ENCODE data around the gene MAEA. TPM values are rescaled to one million over a fixed set of nuclear protein-coding genes. Genes with fewer than 3 reads are reported as not detected.
A peak's percentile ranks its signal among the peaks of the same experiment; 100 is the strongest.

MAEA gene
- total and polyA plus RNA-seq, 2 experiments from 2014 or later = 57.3 to 85.0 TPM

DNA sequence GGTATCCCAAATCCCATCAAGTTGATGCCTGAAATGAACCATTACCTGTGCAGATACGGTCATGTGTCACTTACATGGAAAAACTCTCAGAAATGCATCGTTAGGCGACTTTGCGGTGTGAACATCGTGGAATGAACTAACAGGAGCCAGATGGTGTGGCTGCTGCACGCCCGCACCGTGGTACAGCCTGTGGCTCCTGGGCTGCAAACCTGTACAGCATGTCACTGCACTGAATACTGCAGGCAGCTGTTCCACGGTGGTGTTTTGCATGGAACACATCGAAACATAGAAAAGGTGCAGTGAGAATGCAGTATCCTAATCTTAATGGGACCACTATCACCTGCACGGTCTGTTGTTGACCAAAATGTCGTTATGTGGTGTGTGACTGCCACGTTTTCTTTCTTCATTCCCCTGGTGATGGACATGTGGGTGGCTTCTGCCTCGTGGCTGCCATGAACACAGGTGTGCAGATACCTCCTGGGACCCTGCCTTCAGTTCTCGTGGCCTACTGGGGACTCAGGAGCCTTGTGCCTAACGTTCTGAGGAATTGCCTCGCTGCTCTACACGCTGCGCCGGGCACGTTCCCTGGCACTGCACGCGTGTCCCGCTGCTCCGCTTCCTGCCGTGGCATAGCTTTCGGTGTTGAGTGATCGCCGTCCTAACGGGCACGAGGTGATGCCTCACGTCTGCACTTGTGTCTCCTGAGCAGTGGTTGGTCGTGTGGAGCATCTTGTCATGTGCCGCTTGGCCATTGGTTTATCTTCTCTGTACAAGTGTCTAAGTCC is 18.5 kb downstream of the MAEA start:
- 96% methylated on average over 32 to 34 of the region's 34 CpGs for WGBS, 2 experiments (ENCODE audit: low coverage in 1 of 2, low lambda C conversion rate in 2 of 2, missing lambda C conversion rate in 2 of 2)
- Histone ChIP-seq H3K27ac (no peak overlapping the region), H3K4me2 (ENCODE audit: unreplicated experiment) (no peak overlapping the region)

DNA sequence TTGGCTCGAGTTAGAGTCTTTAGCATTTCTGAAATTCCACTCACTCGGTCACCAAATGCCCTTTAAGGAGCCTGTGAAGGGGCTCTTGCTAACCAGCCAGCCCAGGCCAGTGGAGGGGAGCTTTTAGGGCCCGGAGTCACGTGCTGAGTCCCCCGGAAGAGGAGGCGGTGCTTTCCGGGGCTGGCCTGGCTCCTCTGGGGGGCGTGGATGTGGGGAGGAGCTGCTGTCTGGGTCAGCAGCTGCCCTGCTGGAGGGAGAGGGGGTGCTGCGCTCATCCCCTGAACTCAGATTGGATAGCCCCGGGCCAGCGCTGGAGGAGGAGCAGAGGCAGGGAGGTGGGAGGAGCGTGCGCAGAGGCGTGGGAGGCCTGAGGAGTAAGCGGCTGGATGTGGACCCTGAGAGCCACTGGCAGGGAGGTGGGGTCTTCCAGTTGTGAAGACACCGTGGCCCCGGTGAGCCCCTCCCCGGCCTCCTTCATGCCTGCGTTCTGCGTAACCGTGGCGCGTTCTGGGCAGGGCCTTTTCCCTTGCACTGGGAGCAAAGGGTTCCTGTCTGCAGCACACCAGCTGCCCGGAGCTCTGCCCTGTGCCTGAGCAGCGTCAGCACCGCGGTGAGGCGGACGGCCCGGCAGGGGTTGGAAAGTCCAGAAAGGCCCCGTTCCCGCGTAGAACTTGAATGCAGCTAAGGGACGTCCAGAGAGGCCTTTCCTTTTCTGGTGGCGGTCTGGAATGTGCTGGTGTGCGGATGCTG is 19.7 kb downstream of the MAEA start:
- Histone ChIP-seq H3K36me3 (ENCODE audit: low read depth) (peaks cover 5% of the 10 kb centered on the region; the same call in 1 of the 2 replicates), H3K27ac (peak overlapping the region; percentile 70), H3K4me2 (ENCODE audit: unreplicated experiment) (peak overlapping the region; percentile 83), H3F3A (ENCODE audit: insufficient read depth) (peaks cover 16% of the 10 kb centered on the region), H3K79me2 (ENCODE audit: insufficient read depth) (peaks cover 99% of the 10 kb centered on the region), H4K20me1 (ENCODE audit: insufficient read depth) (peaks cover 5% of the 10 kb centered on the region; the same call in 1 of the 2 replicates), H3K4me1 (ENCODE audit: insufficient read depth) (peaks cover 10% of the 10 kb centered on the region; the same call in 1 of the 2 replicates), H3K27me3 (replicated peaks; ENCODE audit: insufficient read depth) (no peaks in the 10 kb centered on the region), H3K9me3 (ENCODE audit: low read depth) (no peaks in the 10 kb centered on the region), H3K9me2 (ENCODE audit: insufficient read depth) (no peaks in the 10 kb centered on the region), H2AFZ (peak overlapping the region; percentile 39), H3K4me3 (peak overlapping the region; percentile 63), H3K9ac (peak overlapping the region; percentile 56)
- TF ChIP-seq EZH2 (IDR thresholded peaks at IDR 0.05; ENCODE audit: insufficient read depth, poor library complexity, severe bottlenecking) = no peak
- TF ChIP-seq EZH2phosphoT487 (IDR thresholded peaks at IDR 0.05; ENCODE audit: insufficient read depth, low read depth) = no peak
- WGBS, 2 experiments (ENCODE audit: low coverage in 1 of 2, low lambda C conversion rate in 2 of 2, missing lambda C conversion rate in 2 of 2) = 4 to 5% methylated on average over 35 to 36 of the region's 36 CpGs
- DNase-seq = peak; percentile 92
- in situ Hi-C loops (cut with MboI) = no loop called here

More for the DNA sequence above, 18.5 kb downstream of the MAEA start:
- Histone ChIP-seq H3F3A (ENCODE audit: insufficient read depth) (peaks cover 14% of the 10 kb centered on the region), H3K4me1 (ENCODE audit: insufficient read depth) (peaks cover 10% of the 10 kb centered on the region; the same call in 1 of the 2 replicates), H3K9me3 (ENCODE audit: low read depth) (no peaks in the 10 kb centered on the region), H3K79me2 (ENCODE audit: insufficient read depth) (peaks cover 99% of the 10 kb centered on the region), H2AFZ (no peak overlapping the region), H3K27me3 (replicated peaks; ENCODE audit: insufficient read depth) (no peaks in the 10 kb centered on the region), H3K36me3 (ENCODE audit: low read depth) (no peaks in the 10 kb centered on the region; the same call in 1 of the 2 replicates), H4K20me1 (ENCODE audit: insufficient read depth) (peaks cover 5% of the 10 kb centered on the region; the same call in 1 of the 2 replicates), H3K4me3 (no peak overlapping the region), H3K9me2 (ENCODE audit: insufficient read depth) (no peaks in the 10 kb centered on the region), H3K9ac (no peak overlapping the region)
- in situ Hi-C loops (cut with MboI) = no loop called here
- TF ChIP-seq EZH2phosphoT487 (IDR thresholded peaks at IDR 0.05; ENCODE audit: insufficient read depth, low read depth) (no peak), EZH2 (IDR thresholded peaks at IDR 0.05; ENCODE audit: insufficient read depth, poor library complexity, severe bottlenecking) (no peak)
- no peak for DNase-seq

DNA sequence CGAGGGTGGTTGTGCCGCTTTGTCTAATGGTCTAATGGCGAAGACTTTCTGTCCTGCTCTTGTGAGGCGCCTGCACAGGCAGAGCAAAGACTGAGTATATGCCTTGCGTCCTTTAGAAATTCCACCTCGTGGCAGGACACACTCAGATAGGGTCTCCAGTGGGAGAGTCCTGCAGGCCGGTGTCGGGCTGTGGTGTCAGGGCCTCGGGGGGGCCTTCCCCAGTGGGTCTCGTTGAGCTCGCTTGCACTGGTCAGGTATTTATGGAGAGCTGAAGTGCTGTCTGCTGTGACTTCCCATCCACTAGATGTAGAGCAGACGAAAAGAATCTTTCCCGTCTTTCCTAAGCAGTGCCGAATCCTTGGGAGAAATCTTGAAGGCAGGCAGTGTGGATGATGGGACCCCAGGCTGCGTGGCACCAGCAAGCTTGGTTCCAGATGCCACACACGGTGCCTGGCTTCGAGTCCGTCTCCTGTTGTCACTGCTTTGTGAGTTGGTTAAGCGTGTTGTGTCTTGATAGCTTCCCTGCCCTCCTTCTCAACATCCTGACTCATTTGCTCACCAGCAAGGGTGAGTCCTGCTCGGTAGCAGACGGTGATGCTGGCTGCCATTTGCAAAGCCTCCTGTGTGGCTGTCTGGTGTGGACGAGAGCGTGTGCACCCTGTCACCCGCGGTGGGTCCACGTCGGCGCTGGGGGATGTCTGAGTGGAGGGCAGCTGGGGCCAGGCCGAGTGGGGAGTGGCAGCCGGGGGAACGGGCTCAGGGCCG is 20.5 kb downstream of the MAEA start:
- H2AFZ ChIP-seq = 0 out of 2 replicates have a peak overlapping the region, but pooled peaks have one; percentile 39
- no peak for DNase-seq

More for the DNA sequence above, 20.5 kb downstream of the MAEA start:
- no peak for TF ChIP-seq EZH2phosphoT487 (IDR thresholded peaks at IDR 0.05; ENCODE audit: insufficient read depth, low read depth)
- TF ChIP-seq EZH2 (IDR thresholded peaks at IDR 0.05; ENCODE audit: insufficient read depth, poor library complexity, severe bottlenecking) = no peak
- Histone ChIP-seq H4K20me1 (ENCODE audit: insufficient read depth) (peaks cover 5% of the 10 kb centered on the region; the same call in 1 of the 2 replicates), H3K4me1 (ENCODE audit: insufficient read depth) (peaks cover 10% of the 10 kb centered on the region; the same call in 1 of the 2 replicates), H3K27ac (peak overlapping the region; percentile 70), H3F3A (ENCODE audit: insufficient read depth) (peaks cover 17% of the 10 kb centered on the region), H3K9ac (peak overlapping the region; percentile 56), H3K36me3 (ENCODE audit: low read depth) (peaks cover 9% of the 10 kb centered on the region; the same call in 1 of the 2 replicates), H3K79me2 (ENCODE audit: insufficient read depth) (peaks cover 99% of the 10 kb centered on the region), H3K9me3 (ENCODE audit: low read depth) (no peaks in the 10 kb centered on the region), H3K9me2 (ENCODE audit: insufficient read depth) (no peaks in the 10 kb centered on the region), H3K4me3 (peak overlapping the region; percentile 63), H3K27me3 (replicated peaks; ENCODE audit: insufficient read depth) (no peaks in the 10 kb centered on the region), H3K4me2 (ENCODE audit: unreplicated experiment) (peak overlapping the region; percentile 83)
- 75 to 79% methylated on average over 27 to 32 of the region's 32 CpGs for WGBS, 2 experiments (ENCODE audit: low coverage in 1 of 2, low lambda C conversion rate in 2 of 2, missing lambda C conversion rate in 2 of 2)
- in situ Hi-C loops (cut with MboI) = no loop called here
